Cardiac muscle cell (in vitro differentiated cells and primary cell): ENCODE measurements around the gene GDF2. TPM values are rescaled to one million over a fixed set of nuclear protein-coding genes. Genes with fewer than 3 reads are reported as not detected.

Source experiments
- DNase-seq, 2 donors: peaks; one replicate each; pipeline versions ENCODE4 v3.0.0 to v3.0.0-alpha.2; 2010 to 2017; ENCODE audit warnings: low read depth in 1 of 2, low spot score in 1 of 2
- H3K27ac ChIP-seq: fragments of 200-600 bp; sonication (generic); 2 replicates; pipeline ENCODE4 v1.5.1; 2016
- H3K27me3 ChIP-seq: fragments of 200-600 bp; sonication (generic); 2 replicates; pipeline ENCODE4 v1.6.0; 2016; ENCODE audit warnings: control low read depth
- H3K36me3 ChIP-seq: fragments of 200-600 bp; sonication (generic); 2 replicates; pipeline ENCODE4 v1.5.1; 2016; ENCODE audit warnings: control low read depth
- H3K4me1 ChIP-seq: fragments of 200-600 bp; sonication (generic); 2 replicates; pipeline ENCODE4 v1.8.1; 2017; ENCODE audit warnings: low read depth, mild to moderate bottlenecking, mixed run types
- H3K4me3 ChIP-seq: fragments of 200-600 bp; sonication (generic); 2 replicates; pipeline ENCODE4 v1.5.1; 2016; ENCODE audit warnings: mild to moderate bottlenecking
- H3K9me3 ChIP-seq: fragments of 200-600 bp; sonication (generic); 2 replicates; pipeline ENCODE4 v1.5.1; 2017; ENCODE audit warnings: low read depth, mild to moderate bottlenecking, control low read depth
- polyA plus RNA-seq: library from polyadenylated mRNA; unstranded; fragments of >200 nt; fragmentation: Nextera tagmentation; extraction: Ambion mirVana; gene quantifications from 2 replicates; pipeline ENCODE4 v1.2.1, GENCODE V29; 2016
- total RNA-seq: library from RNA; depleted of rRNA; stranded (reverse); fragments of >200 nt; gene quantifications from 2 replicates; pipeline ENCODE4 v1.2.3, GENCODE V29; 2016
- TF ChIP-seq, protein P1 (sequence below): IDR thresholded peaks from 2 replicates; pipeline ENCODE4 v1.5.1; 2012; ENCODE audit warnings: low read depth, mild to moderate bottlenecking, low read length

Gene GDF2
- total and polyA plus RNA-seq, 2 experiments from 2014 or later = 3.5 to 4.4 TPM

- no peaks in the 10 kb centered on the region for H3K4me1 ChIP-seq
- H3K4me3 ChIP-seq = no peak overlapping the region
- no peak overlapping the region for H3K27ac ChIP-seq
- H3K9me3 ChIP-seq = no peaks in the 10 kb centered on the region
- H3K27me3 ChIP-seq = no peaks in the 10 kb centered on the region
- TF ChIP-seq, protein P1, sequence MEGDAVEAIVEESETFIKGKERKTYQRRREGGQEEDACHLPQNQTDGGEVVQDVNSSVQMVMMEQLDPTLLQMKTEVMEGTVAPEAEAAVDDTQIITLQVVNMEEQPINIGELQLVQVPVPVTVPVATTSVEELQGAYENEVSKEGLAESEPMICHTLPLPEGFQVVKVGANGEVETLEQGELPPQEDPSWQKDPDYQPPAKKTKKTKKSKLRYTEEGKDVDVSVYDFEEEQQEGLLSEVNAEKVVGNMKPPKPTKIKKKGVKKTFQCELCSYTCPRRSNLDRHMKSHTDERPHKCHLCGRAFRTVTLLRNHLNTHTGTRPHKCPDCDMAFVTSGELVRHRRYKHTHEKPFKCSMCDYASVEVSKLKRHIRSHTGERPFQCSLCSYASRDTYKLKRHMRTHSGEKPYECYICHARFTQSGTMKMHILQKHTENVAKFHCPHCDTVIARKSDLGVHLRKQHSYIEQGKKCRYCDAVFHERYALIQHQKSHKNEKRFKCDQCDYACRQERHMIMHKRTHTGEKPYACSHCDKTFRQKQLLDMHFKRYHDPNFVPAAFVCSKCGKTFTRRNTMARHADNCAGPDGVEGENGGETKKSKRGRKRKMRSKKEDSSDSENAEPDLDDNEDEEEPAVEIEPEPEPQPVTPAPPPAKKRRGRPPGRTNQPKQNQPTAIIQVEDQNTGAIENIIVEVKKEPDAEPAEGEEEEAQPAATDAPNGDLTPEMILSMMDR = no peak
- DNase-seq = no peak
- no peaks in the 10 kb centered on the region for H3K36me3 ChIP-seq
Measured at GRCh38 chr10:47370878-47371277, 48.6 kb downstream of the GDF2 start.

DNA sequence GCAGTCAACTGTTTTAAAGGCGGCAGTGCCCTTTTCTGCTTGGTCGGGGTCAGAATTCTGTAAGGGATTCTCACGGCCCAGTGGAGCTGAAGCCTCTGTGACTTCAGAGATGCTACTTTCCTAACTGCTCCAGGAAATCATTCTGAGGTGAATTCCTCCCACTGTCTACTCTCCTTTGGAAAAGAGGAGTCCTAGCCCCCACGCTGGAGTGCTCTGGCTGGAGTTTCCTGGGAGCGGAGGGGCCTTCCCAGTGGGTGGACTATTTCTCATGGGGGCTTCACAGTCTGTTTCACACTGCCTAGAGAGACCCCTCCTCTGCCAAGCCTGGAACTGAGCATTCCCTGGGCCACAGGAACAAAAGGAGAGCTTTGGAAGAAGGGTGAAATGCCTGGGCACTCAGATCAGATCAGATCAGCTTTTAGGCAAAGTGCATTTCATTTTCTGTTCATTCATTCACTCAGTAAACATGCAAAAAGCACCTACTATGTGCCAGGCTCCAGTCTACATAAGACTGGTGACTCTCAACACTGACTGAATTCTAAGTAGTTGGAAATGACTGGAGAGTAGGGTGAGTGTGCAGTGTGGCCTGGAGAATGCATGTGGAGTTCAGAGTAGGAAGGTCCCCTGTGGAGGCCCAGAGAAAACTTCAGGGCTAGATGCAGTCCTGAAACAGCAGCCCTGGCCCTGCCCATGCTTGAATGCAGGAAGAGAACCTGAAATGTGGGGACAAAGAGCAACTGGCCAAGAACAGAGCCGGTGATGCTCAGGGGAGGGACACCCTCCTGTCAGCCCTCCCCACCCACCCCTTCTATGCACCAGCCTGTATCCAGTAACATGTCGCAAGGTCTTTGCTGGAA, 49.6 kb downstream of the GDF2 start:
- Histone ChIP-seq H3K27me3 (no peaks in the 10 kb centered on the region), H3K9me3 (no peaks in the 10 kb centered on the region), H3K4me3 (no peak overlapping the region), H3K27ac (no peak overlapping the region), H3K4me1 (no peaks in the 10 kb centered on the region), H3K36me3 (no peaks in the 10 kb centered on the region)
- TF ChIP-seq, protein P1 = no peak
- no peak for DNase-seq

- Histone ChIP-seq H3K4me3 (no peak overlapping the region), H3K9me3 (no peaks in the 10 kb centered on the region), H3K27me3 (no peaks in the 10 kb centered on the region), H3K4me1 (no peaks in the 10 kb centered on the region), H3K36me3 (no peaks in the 10 kb centered on the region), H3K27ac (no peak overlapping the region)
- TF ChIP-seq, protein P1 = no peak
- DNase-seq = no peak
Measured at GRCh38 chr10:47372726-47373125, 50.5 kb downstream of the GDF2 start.

DNA sequence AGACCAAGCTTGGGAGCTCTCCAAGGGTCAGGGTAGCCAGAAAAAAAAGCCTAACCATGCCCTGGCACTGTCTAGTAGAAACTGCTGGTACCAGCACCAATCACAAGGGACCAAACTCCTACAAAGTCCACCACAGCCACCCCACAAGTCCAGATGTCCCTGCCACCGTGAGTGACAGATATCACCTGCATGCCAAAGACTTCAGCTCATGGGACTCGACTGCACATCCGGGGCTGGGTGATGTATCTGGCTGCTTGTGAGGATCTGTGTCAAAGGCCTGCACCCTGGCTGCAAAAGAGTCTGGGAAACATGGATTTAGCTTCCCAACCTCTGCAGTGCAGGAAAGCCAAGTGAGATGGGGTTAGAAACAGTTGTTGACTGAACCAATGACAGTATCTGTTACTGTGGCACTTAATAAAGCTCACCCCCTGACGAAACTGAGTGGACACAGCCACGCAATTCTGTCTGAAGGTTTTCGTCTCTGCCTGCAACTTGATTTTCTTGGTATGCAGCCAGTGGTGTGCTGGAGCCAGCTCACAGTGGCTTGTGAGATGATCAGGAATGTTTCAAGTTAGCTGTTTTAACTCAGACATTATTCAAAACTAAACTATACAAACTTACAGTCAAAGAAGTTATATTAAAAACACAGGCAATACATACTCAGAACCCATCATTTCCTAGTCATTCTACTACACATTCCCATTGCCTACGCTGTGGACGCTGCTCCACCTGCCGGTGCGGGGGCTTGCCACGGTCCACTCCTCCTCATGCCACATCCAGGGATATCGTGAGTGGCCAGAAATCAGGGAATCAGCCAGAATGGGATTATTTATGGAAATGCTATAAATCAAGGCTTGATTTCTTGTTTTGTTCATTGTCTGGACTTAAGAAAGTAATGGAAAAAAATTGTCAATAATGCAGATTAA, 52.6 kb downstream of the GDF2 start:
- Histone ChIP-seq H3K27ac (no peak overlapping the region), H3K9me3 (no peaks in the 10 kb centered on the region), H3K4me1 (no peaks in the 10 kb centered on the region), H3K36me3 (no peaks in the 10 kb centered on the region), H3K27me3 (peaks cover 5% of the 10 kb centered on the region), H3K4me3 (no peak overlapping the region)
- TF ChIP-seq, protein P1 = no peak
- peak in 1 of 2 donors; percentile 79 for DNase-seq

- Histone ChIP-seq H3K4me1 (no peaks in the 10 kb centered on the region), H3K27ac (no peak overlapping the region), H3K9me3 (no peaks in the 10 kb centered on the region), H3K27me3 (peaks cover 20% of the 10 kb centered on the region), H3K36me3 (no peaks in the 10 kb centered on the region), H3K4me3 (no peak overlapping the region)
- no peak for DNase-seq
- TF ChIP-seq, protein P1 = no peak
Measured at GRCh38 chr10:47376522-47377220, 54.4 kb downstream of the GDF2 start.
